ENCODE results near the gene PSMD3.

Gene PSMD3

GRCh38 chr17:40024901-40025300 is 44.3 kb downstream of the PSMD3 start:
- DNase-seq, result no peak

DNA sequence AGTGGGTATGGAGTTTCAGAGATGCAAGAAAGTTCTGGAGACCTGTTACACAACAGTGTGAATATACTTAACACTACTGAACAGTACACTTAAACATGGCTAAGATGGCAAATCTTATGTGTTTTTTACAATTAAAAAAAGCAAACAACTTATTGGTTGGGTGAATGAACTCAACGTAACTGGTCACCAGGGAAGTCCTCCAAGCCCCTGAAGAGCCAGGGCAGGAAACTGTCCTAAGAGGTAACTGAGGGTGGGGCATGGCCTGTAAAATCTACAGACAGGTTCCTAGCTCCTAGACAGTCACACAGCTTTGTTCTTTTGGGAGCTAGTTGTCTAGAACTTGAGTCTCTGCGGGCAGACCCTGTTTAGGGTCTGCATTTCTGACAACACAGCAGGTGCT is 45.0 kb downstream of the PSMD3 start:
- DNase-seq, result no peak

GRCh38 chr17:40025991-40026815 is 45.6 kb downstream of the PSMD3 start:
- no peak for DNase-seq

- DNase-seq, result peak; percentile 50 to 81
Observed at GRCh38 chr17:40026816-40027613, 46.4 kb downstream of the PSMD3 start.

DNA sequence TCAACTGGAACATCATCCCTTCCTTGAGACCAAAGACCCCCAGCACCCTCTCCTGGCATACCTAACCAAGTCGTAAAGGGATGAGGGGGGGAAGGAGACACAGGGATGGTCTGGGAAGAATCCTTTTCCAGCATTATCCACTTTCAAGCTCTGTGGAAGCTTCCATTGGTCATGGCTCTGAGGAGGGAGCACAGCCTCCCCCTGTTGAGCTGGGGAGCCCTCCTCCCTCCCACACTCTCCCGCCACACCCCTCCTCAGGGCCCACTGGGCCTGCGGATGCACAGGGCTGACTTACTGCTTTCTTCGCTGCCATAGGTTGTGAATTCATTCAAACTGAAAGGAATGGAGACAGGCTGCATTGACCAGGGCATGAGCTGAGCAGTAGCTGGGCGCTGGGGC is 47.0 kb downstream of the PSMD3 start:
- DNase-seq, result no peak

DNA sequence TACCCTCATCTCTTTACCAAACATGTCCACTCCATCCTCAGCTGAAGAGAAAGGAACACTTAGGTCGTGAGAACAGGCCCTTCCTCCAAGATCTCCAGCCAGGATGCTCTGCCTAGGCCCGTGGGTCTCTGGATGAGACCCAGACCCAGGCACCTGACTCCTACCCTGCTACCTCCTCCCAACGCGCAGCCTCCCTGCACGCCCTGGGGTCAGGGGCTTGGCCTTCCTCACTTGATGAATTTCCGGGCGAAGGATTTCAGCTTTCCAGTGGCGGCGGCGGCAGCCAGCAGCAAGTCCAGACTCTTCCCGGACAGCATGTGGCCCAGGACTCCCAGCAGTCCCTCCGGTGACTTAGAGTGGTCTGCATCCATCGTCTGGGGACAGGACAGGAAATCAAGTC is 48.0 kb downstream of the PSMD3 start:
- DNase-seq, result no peak

GRCh38 chr17:40031706-40032105 is 51.1 kb downstream of the PSMD3 start:
- no peak for DNase-seq

GRCh38 chr17:40032322-40033320 is 52.0 kb downstream of the PSMD3 start:
- no peak for DNase-seq

DNA sequence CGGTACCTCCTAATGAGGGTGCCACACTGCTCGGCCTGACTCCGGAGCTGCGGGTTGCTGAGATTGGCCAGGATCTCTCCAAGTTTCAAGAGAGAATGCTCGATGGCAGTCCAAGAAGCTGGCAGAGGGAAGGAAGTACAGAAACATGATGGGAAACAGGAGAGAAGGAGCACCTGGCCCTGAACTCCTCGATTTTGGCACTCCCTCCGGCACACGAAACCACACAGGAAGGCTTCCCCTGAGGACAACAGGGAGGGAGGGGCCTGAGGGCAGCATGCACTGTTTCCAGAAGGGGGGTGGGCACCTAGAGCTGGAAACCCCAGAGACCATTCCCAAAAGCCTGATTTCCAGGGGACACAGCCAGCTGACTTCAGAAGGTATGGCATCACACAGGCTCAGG is 52.7 kb downstream of the PSMD3 start:
- DNase-seq, result no peak

DNA sequence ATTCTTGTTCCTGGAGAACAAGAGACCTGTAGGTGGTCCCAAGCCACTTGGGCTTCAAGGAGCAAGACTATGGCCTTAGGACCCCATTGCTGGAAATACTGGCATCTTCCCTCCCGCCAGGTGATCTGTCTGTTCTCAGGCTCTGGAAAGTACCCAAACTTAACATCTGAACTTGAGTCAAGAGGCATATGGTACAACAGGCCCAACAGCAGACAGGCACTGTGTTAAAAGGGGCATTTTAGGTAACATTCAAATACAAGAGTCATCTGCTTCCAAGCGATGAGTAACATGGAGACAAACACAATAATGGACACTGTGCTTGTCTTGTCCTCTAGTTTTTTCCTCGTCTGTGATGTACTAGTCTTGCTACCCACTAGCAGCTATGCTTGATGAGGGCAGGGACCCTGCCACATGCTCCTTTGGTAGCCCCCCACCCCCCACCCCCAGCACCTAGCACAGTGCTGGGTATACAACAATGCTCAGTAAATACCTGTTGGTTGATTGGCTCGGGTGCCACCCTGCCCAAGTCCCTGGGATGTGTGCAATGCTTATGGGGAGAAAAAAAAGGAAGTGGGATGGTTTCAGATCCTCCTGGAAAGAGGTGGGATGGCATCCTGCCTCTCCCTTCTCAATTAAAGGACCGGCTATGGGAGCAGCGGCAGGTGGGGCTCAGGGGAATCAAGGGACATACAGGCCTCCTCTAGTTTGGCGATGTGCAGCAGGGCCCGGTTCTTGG is 54.0 kb downstream of the PSMD3 start:
- DNase-seq, result no peak

DNA sequence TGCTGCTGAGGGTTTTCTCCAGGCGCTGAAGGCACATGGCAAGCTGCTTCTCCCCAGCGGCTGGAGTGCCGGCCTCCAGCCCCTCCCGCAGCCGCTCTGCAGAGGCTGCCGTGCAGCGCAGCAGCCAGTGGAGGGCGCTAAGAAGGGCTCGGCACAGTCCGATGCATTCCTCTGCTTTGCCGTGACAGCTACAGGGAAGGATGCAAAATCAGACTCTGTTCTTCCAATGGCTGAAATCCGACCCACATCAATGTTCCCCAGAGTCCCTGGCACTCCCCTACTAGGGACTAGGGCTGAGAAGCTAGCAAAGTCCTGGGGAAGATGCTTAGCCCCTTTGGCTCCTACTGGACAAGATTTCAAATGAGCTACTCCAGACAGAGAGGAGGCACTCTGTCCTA is 54.6 kb downstream of the PSMD3 start:
- no peak for DNase-seq

DNA sequence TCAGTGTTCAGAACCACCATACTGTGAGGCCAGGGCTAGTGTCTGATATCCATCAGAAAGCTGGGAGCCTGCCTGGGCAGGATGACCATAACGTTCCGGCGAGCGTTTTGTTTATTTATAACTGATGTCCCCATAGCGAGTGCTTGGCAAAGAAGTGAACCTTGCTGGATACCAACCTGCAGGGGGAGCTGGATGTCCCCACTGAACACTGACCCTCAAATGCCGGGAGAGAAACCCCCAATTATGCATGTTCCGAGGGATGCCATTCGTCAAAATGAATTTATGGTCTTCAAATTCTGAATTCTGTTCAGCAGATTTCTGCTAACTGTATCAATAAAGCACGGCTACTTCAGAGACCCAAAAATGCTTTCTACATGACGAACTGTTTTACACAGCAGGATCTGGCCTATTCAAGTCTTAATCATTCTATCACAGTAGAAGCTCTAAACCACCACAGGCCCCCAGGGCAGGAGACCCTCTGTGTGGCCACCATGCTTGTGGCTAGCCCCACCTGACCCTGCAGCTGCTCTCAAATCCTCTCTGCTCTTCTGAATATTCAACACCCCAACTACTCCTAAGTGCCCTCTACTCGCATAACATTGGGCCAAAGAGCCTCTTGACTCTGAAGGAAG is 58.4 kb downstream of the PSMD3 start:
- no peak for DNase-seq

DNA sequence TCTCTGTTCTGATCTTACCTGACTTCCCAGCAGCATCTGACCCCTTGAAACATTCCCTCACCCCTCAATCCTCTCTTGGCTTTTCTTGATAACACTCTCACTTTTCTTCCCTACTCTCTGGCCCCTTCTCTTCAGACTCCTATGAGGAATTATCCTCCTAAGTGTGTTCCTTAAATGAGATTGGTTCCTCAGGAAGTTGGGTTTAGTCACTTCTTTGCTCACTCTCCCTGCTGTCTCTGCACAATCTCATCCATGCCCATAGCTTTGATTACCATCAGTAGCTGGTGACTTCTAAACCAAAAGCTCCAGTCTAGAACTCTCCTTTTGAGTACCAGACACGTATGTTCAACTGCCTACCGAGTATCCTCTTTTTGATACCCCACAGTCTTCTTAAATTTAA is 60.6 kb downstream of the PSMD3 start:
- DNase-seq, result peak; percentile 25 to 27

All from inflammatory macrophage treated with lipopolysaccharide for 1 hour (primary cell).